ENCODE data around the gene TTLL7.

TTLL7 gene

GRCh38 chr1:83934550-83934949 lies 64.4 kb downstream of the TTLL7 start:
- Histone ChIP-seq H3K27me3 (ENCODE audit: insufficient read depth, low read length) (no peaks in the 10 kb centered on the region), H2BK5ac (ENCODE audit: low read depth, low read length, poor library complexity) (no peak overlapping the region)

GRCh38 chr1:83932693-83933092 lies 66.2 kb downstream of the TTLL7 start:
- Histone ChIP-seq H4K8ac (ENCODE audit: low read depth, low read length) (no peak overlapping the region), H3K27me3 (ENCODE audit: insufficient read depth, low read length) (no peaks in the 10 kb centered on the region), H2BK12ac (ENCODE audit: low read length) (no peak overlapping the region), H3K79me2 (ENCODE audit: control insufficient read depth, insufficient read depth, low read length, poor library complexity) (no peaks in the 10 kb centered on the region), H3K9me3 (ENCODE audit: insufficient read depth, low read depth, low read length) (no peaks in the 10 kb centered on the region), H2AK5ac (ENCODE audit: low read length) (no peak overlapping the region), H2BK5ac (ENCODE audit: low read depth, low read length, poor library complexity) (no peak overlapping the region), H2BK120ac (ENCODE audit: insufficient read depth, low read length, poor library complexity) (no peak overlapping the region), H3K36me3 (ENCODE audit: control insufficient read depth in 1 of 2, insufficient read depth in 2 of 2, low read length in 2 of 2) (no peaks in the 10 kb centered on the region), H3K4ac (ENCODE audit: low read depth, low read length) (no peak overlapping the region), H2AFZ (ENCODE audit: insufficient read depth, low read length, poor library complexity) (no peak overlapping the region), H3K14ac (ENCODE audit: low read length) (no peak overlapping the region), H4K91ac (ENCODE audit: low read depth, low read length) (no peak overlapping the region), H4K12ac (ENCODE audit: low read depth, low read length) (no peak overlapping the region), H3K4me3 (ENCODE audit: low read depth, low read length) (no peak overlapping the region), H3K4me2 (ENCODE audit: low read length) (no peak overlapping the region), H3K18ac (ENCODE audit: low read length) (no peak overlapping the region), H3K27ac (ENCODE audit: low read depth, low read length) (no peak overlapping the region), H3K79me1 (ENCODE audit: low read length) (no peaks in the 10 kb centered on the region), H3K9ac (ENCODE audit: low read length) (no peak overlapping the region), H3K4me1 (ENCODE audit: control insufficient read depth in 1 of 2, insufficient read depth in 2 of 2, low read length in 2 of 2) (no peaks in the 10 kb centered on the region), H3K23ac (ENCODE audit: low read length) (no peak overlapping the region)
- no peak for DNase-seq
- no CpG with 5 or more reads among the region's 4 CpGs for WGBS (ENCODE audit: extremely low coverage, insufficient coverage, insufficient read length)

More at GRCh38 chr1:83934550-83934949, 64.4 kb downstream of the TTLL7 start:
- Histone ChIP-seq H3K14ac (ENCODE audit: low read length) (no peak overlapping the region), H4K12ac (ENCODE audit: low read depth, low read length) (no peak overlapping the region), H3K79me2 (ENCODE audit: control insufficient read depth, insufficient read depth, low read length, poor library complexity) (no peaks in the 10 kb centered on the region), H3K4me1 (ENCODE audit: control insufficient read depth in 1 of 2, insufficient read depth in 2 of 2, low read length in 2 of 2) (no peaks in the 10 kb centered on the region), H3K23ac (ENCODE audit: low read length) (no peak overlapping the region), H4K8ac (ENCODE audit: low read depth, low read length) (no peak overlapping the region), H3K27ac (ENCODE audit: low read depth, low read length) (no peak overlapping the region), H3K4me3 (ENCODE audit: low read depth, low read length) (no peak overlapping the region), H3K4me2 (ENCODE audit: low read length) (no peak overlapping the region), H2AFZ (ENCODE audit: insufficient read depth, low read length, poor library complexity) (no peak overlapping the region), H3K36me3 (ENCODE audit: control insufficient read depth in 1 of 2, insufficient read depth in 2 of 2, low read length in 2 of 2) (no peaks in the 10 kb centered on the region), H3K9me3 (ENCODE audit: insufficient read depth, low read depth, low read length) (no peaks in the 10 kb centered on the region), H2BK12ac (ENCODE audit: low read length) (no peak overlapping the region), H3K4ac (ENCODE audit: low read depth, low read length) (no peak overlapping the region), H2BK120ac (ENCODE audit: insufficient read depth, low read length, poor library complexity) (no peak overlapping the region), H4K91ac (ENCODE audit: low read depth, low read length) (no peak overlapping the region), H3K9ac (ENCODE audit: low read length) (no peak overlapping the region), H3K79me1 (ENCODE audit: low read length) (no peaks in the 10 kb centered on the region), H3K18ac (ENCODE audit: low read length) (no peak overlapping the region), H2AK5ac (ENCODE audit: low read length) (no peak overlapping the region)
- no peak for DNase-seq

GRCh38 chr1:83932281-83932680 lies 66.7 kb downstream of the TTLL7 start:
- Histone ChIP-seq H3K27ac (ENCODE audit: low read depth, low read length) (no peak overlapping the region), H3K79me1 (ENCODE audit: low read length) (no peaks in the 10 kb centered on the region), H4K8ac (ENCODE audit: low read depth, low read length) (no peak overlapping the region), H4K91ac (ENCODE audit: low read depth, low read length) (no peak overlapping the region), H3K4me1 (ENCODE audit: control insufficient read depth in 1 of 2, insufficient read depth in 2 of 2, low read length in 2 of 2) (no peaks in the 10 kb centered on the region), H2BK5ac (ENCODE audit: low read depth, low read length, poor library complexity) (no peak overlapping the region), H3K9me3 (ENCODE audit: insufficient read depth, low read depth, low read length) (no peaks in the 10 kb centered on the region), H3K4me2 (ENCODE audit: low read length) (no peak overlapping the region), H2AFZ (ENCODE audit: insufficient read depth, low read length, poor library complexity) (no peak overlapping the region), H3K18ac (ENCODE audit: low read length) (no peak overlapping the region), H2BK12ac (ENCODE audit: low read length) (no peak overlapping the region), H4K12ac (ENCODE audit: low read depth, low read length) (no peak overlapping the region), H2AK5ac (ENCODE audit: low read length) (no peak overlapping the region), H3K79me2 (ENCODE audit: control insufficient read depth, insufficient read depth, low read length, poor library complexity) (no peaks in the 10 kb centered on the region), H3K23ac (ENCODE audit: low read length) (no peak overlapping the region), H3K9ac (ENCODE audit: low read length) (no peak overlapping the region), H3K4ac (ENCODE audit: low read depth, low read length) (no peak overlapping the region), H3K36me3 (ENCODE audit: control insufficient read depth in 1 of 2, insufficient read depth in 2 of 2, low read length in 2 of 2) (no peaks in the 10 kb centered on the region), H2BK120ac (ENCODE audit: insufficient read depth, low read length, poor library complexity) (no peak overlapping the region), H3K14ac (ENCODE audit: low read length) (no peak overlapping the region), H3K27me3 (ENCODE audit: insufficient read depth, low read length) (no peaks in the 10 kb centered on the region), H3K4me3 (ENCODE audit: low read depth, low read length) (no peak overlapping the region)
- no peak for DNase-seq
- WGBS (ENCODE audit: extremely low coverage, insufficient coverage, insufficient read length): no CpG with 5 or more reads among the region's 4 CpGs

- Histone ChIP-seq H3K79me1 (ENCODE audit: low read length) (no peaks in the 10 kb centered on the region), H2BK5ac (ENCODE audit: low read depth, low read length, poor library complexity) (no peak overlapping the region), H3K4me3 (ENCODE audit: low read depth, low read length) (no peak overlapping the region), H2BK120ac (ENCODE audit: insufficient read depth, low read length, poor library complexity) (no peak overlapping the region), H3K14ac (ENCODE audit: low read length) (no peak overlapping the region), H4K8ac (ENCODE audit: low read depth, low read length) (no peak overlapping the region), H3K9me3 (ENCODE audit: insufficient read depth, low read depth, low read length) (no peaks in the 10 kb centered on the region), H3K79me2 (ENCODE audit: control insufficient read depth, insufficient read depth, low read length, poor library complexity) (no peaks in the 10 kb centered on the region), H3K23ac (ENCODE audit: low read length) (no peak overlapping the region), H3K36me3 (ENCODE audit: control insufficient read depth in 1 of 2, insufficient read depth in 2 of 2, low read length in 2 of 2) (no peaks in the 10 kb centered on the region), H4K91ac (ENCODE audit: low read depth, low read length) (no peak overlapping the region), H4K12ac (ENCODE audit: low read depth, low read length) (no peak overlapping the region), H3K4ac (ENCODE audit: low read depth, low read length) (no peak overlapping the region), H3K9ac (ENCODE audit: low read length) (no peak overlapping the region), H3K18ac (ENCODE audit: low read length) (no peak overlapping the region), H3K27me3 (ENCODE audit: insufficient read depth, low read length) (no peaks in the 10 kb centered on the region), H3K4me2 (ENCODE audit: low read length) (no peak overlapping the region), H2AK5ac (ENCODE audit: low read length) (no peak overlapping the region), H3K27ac (ENCODE audit: low read depth, low read length) (no peak overlapping the region), H3K4me1 (ENCODE audit: control insufficient read depth in 1 of 2, insufficient read depth in 2 of 2, low read length in 2 of 2) (no peaks in the 10 kb centered on the region), H2BK12ac (ENCODE audit: low read length) (no peak overlapping the region), H2AFZ (ENCODE audit: insufficient read depth, low read length, poor library complexity) (no peak overlapping the region)
- WGBS (ENCODE audit: extremely low coverage, insufficient coverage, insufficient read length): no CpG with 5 or more reads among the region's 2 CpGs
- DNase-seq: peak; percentile 6 to 74
These were observed 67.2 kb downstream of the TTLL7 start for GRCh38 chr1:83931658-83932253.
